Esophagus (tissue), 2 donors: ENCODE data around the gene TMEM248. TPM values are rescaled to one million over a fixed set of nuclear protein-coding genes. Genes with fewer than 3 reads are reported as not detected.
"Not testable (repeated sequence)": the region's sequence is repeated elsewhere in the genome, so short reads cannot be mapped to it uniquely, and the experiment has no call there.

Experiments
- H3K27ac ChIP-seq, 2 donors: one replicate each; pipeline ENCODE4 v1.5.1; 2013; ENCODE audit warnings: low read depth in 2 of 2, mild to moderate bottlenecking in 2 of 2, inconsistent platforms in 1 of 2, low read length in 1 of 2, moderate library complexity in 1 of 2
- H3K27me3 ChIP-seq, 2 donors: one replicate each; pipeline ENCODE4 v1.6.1; 2013; ENCODE audit warnings: low read length in 2 of 2, control low read depth in 1 of 2, mild to moderate bottlenecking in 1 of 2; ENCODE audit not compliant: insufficient read depth in 2 of 2, control insufficient read depth in 1 of 2
- H3K36me3 ChIP-seq, 2 donors: one replicate each; pipeline ENCODE4 v1.6.1; 2013; ENCODE audit warnings: low read length in 1 of 2; ENCODE audit not compliant: control insufficient read depth in 2 of 2, insufficient read depth in 2 of 2
- H3K4me1 ChIP-seq, 2 donors: one replicate each; pipeline ENCODE4 v1.6.1; 2013; ENCODE audit warnings: low read length in 1 of 2; ENCODE audit not compliant: control insufficient read depth in 2 of 2, insufficient read depth in 2 of 2
- H3K4me3 ChIP-seq, 2 donors: one replicate each; pipeline ENCODE4 v1.5.1; 2013; ENCODE audit warnings: low read length in 2 of 2, mild to moderate bottlenecking in 2 of 2, low read depth in 1 of 2, moderate library complexity in 1 of 2
- H3K9me3 ChIP-seq, 2 donors: one replicate each; pipeline ENCODE4 v1.6.1; 2013; ENCODE audit warnings: mild to moderate bottlenecking in 2 of 2, low read depth in 1 of 2, low read length in 1 of 2, moderate library complexity in 1 of 2; ENCODE audit not compliant: control insufficient read depth in 2 of 2, insufficient read depth in 1 of 2
- WGBS, 2 donors: extraction: QIAGEN DNeasy Blood & Tissue Kit; methylation state at CpG; one replicate each; pipeline ENCODE4 v1.1.7; 2013; 5-methylcytosine and 5-hydroxymethylcytosine counted together
- polyA plus RNA-seq, 2 donors: library from polyadenylated mRNA; stranded (reverse); fragments of 200-250 nt; gene quantifications; one replicate each; pipeline ENCODE4 v1.2.3, GENCODE V29; 2013
- donor health status: healthy with polysubstance abuse.
- donor health status: Bipolar disorder and iron deficiency.

TMEM248 gene
- polyA plus RNA-seq, 2 donors = 18.3 to 23.5 TPM

DNA sequence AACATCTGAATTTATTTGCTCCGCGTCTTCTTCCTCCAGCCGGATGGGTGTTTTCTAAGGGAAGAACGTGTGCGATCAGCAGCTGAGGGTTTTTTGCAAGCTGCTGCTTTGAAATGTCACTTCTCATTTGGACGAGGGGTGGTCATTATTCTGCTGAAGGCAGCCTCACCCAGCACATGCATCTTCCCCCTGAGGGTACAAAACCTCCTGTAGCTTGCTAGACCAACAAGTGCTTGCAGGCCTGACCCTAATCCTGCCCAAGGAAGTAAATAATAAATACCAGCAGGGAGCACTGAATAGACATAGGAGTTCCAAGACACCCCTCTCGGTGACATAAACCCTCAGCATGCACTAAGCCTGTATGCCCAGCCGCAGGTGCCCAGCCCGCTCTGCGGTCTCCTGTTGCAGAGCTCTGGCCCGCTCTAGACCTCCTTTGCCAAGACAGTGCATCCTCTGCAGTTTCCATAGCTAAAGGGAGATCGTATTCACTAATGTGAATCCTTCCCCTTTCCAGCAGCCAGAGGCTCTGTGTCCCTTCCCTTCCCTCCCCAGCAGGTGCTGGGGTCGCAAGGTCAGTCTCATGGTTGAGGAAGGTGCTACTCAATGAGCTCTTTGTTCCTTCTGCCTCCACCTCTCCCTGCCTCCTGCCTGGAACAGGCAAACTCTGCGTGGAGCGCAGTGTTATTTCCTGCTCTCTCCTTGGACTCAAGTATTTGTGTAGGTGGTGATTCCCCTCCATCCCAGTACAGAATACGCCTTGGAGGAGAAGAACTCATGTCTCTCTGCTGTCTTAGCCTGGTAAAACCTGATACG lies 37.7 kb downstream of the TMEM248 start:
- H3K36me3 ChIP-seq = peaks cover 6 to 31% of the 10 kb centered on the region in 2 donors
- 83 to 92% methylated on average over 17 of the region's 17 CpGs for WGBS, 2 donors

DNA sequence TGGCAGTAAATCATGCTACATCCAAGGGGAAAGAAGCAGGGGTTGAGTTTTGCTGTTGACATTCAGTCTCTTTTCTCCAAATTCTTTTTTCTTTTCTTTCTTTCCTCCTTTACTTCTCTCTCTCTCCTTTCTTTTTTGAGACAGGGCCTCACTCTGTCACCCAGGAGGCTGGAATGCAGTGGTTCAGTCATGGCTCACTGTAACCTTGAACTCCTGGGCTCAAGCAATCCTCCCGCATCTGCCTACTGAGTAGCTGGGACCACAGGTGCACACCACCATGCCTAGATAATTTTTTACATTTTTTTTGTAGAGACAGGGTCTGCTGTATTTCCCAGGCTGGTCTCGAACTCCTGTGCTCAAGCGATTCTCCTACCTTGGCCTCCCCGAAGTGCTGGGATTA lies 39.2 kb downstream of the TMEM248 start:
- H3K4me1 ChIP-seq = no peaks in the 10 kb centered on the region
- no peak overlapping the region for H3K27ac ChIP-seq
- no peaks in the 10 kb centered on the region for H3K9me3 ChIP-seq
- H3K27me3 ChIP-seq = no peaks in the 10 kb centered on the region
- H3K36me3 ChIP-seq = peaks cover 3 to 23% of the 10 kb centered on the region in 2 donors
- WGBS, 2 donors = 98 to 99% methylated on average over 4 of the region's 4 CpGs
- no peak overlapping the region for H3K4me3 ChIP-seq

More for the DNA sequence above, 37.7 kb downstream of the TMEM248 start:
- H3K27ac ChIP-seq = no peak overlapping the region
- no peaks in the 10 kb centered on the region for H3K9me3 ChIP-seq
- no peak overlapping the region for H3K4me3 ChIP-seq
- H3K27me3 ChIP-seq = no peaks in the 10 kb centered on the region
- H3K4me1 ChIP-seq = no peaks in the 10 kb centered on the region

DNA sequence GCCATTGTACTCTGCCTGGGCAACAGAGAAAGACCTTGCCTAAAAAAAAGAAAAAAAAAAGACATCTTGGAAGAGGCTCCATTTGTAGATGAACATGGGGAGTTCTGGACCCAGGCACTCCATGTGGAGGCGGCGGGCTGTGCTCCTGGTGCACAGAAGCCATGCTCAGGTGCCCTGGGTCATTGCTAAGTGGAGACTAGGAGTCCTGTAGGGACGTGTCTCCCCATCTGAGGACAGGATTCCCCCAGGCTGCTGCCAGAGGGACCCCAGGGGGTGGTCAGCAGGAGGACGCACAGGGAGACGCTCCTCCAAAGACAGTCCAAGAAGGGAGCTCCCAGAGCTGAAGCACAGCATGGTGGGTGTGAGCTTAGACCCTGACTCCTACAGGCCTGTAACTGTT lies 40.1 kb downstream of the TMEM248 start:
- H3K4me1 ChIP-seq = no peaks in the 10 kb centered on the region
- H3K27ac ChIP-seq = no peak overlapping the region
- peaks cover 3 to 18% of the 10 kb centered on the region in 2 donors for H3K36me3 ChIP-seq
- H3K9me3 ChIP-seq = no peaks in the 10 kb centered on the region
- no peaks in the 10 kb centered on the region for H3K27me3 ChIP-seq
- no peak overlapping the region for H3K4me3 ChIP-seq
- 96 to 98% methylated on average over 5 of the region's 5 CpGs for WGBS, 2 donors

DNA sequence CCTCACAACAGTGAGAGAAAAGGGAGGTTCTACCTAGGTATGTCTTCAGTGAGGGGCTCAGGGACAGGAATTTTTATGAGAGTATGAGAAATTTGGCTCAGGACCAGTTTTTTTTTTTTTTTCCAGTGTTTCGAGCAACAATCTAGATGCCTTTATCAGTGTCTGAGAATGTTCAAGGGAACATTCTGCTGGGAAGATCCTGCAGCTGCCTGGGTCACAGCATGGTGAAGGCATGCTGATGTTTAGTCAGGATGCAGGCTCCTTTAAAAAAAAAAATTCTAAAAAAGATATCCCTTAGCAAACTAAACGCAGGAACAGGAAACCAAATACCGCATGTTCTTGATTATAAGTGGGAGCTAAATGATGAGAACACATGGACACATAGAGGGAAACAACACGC lies 43.4 kb downstream of the TMEM248 start:
- WGBS, 2 donors = 41 to 65% methylated on average over 4 of the region's 4 CpGs

DNA sequence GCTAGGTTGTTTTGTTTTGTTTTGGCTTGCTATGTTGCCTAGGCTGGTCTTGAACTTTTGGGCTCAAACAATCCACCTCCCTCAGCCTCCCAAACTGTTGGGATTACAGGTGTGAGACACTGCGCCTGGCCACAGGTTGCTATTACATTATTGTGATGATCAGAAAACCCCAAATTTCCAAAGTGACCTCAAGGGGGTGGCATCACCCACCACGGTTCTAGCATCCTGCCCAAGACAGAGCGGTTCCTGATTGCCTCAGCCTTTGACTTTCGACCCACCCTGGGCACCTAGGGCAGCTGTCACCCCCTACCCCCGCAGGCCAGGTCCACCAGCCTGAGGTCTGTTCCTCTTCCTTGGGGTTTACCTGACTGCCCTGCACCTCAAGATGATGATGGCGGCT lies 46.0 kb downstream of the TMEM248 start:
- H3K36me3 ChIP-seq = no peaks in the 10 kb centered on the region
- no peaks in the 10 kb centered on the region for H3K4me1 ChIP-seq
- H3K27me3 ChIP-seq = no peaks in the 10 kb centered on the region
- 86 to 87% methylated on average over 6 of the region's 6 CpGs for WGBS, 2 donors
- peaks cover 0 to 2% of the 10 kb centered on the region in 2 donors for H3K9me3 ChIP-seq
- H3K4me3 ChIP-seq = no peak overlapping the region
- no peak overlapping the region for H3K27ac ChIP-seq

More for the DNA sequence above, 43.4 kb downstream of the TMEM248 start:
- H3K9me3 ChIP-seq = no peaks in the 10 kb centered on the region
- peaks cover 0 to 8% of the 10 kb centered on the region in 2 donors for H3K36me3 ChIP-seq
- no peaks in the 10 kb centered on the region for H3K4me1 ChIP-seq
- H3K27ac ChIP-seq = no peak overlapping the region
- no peaks in the 10 kb centered on the region for H3K27me3 ChIP-seq
- H3K4me3 ChIP-seq = no peak overlapping the region

DNA sequence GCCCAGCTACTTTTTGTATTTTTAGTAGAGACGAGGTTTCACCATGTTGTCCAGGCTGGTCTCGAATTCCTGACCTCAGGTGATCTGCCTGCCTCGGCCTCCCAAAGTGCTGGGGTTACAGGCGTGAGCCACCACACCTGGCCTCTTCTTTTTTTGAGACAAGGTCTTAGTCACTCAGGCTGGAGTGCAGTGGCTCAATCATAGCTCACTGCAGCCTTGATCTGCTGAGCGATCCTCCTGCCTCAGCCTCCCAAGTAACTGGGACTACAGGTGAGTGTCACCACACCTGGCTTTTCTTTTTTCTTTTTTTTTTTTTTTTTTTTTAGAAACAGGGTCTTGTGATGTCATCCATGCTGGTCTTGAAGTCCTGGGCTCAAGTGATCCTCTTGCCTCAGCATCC lies 48.0 kb downstream of the TMEM248 start:
- not testable (repeated sequence) for H3K9me3 ChIP-seq, H3K4me1 ChIP-seq, H3K36me3 ChIP-seq, H3K4me3 ChIP-seq, H3K27me3 ChIP-seq, H3K27ac ChIP-seq
- 86 to 94% methylated on average over 5 of the region's 5 CpGs for WGBS, 2 donors

DNA sequence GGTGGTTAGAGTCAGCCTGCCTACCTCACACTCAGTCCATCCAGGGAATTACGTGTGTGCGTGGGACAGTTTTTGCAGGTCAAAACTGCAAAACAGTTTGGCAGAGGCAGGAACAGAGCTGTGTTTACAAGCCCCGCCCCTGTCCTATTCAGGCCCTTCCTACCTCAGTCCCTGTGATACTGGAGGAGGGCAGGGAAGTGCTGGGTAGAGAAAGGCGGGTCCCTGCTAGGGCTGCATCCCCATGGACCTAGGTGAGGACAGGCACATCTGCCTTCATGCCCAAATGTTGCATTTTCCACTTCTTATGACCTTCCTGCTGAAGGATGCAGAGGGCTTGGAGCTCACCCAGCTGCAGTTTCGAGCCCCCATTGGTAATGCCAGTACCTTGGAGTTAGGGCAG lies 49.3 kb downstream of the TMEM248 start:
- Histone ChIP-seq H3K27me3 (no peaks in the 10 kb centered on the region), H3K4me1 (no peaks in the 10 kb centered on the region), H3K27ac (no peak overlapping the region), H3K4me3 (no peak overlapping the region), H3K9me3 (peaks cover 0 to 2% of the 10 kb centered on the region in 2 donors), H3K36me3 (no peaks in the 10 kb centered on the region)
- WGBS, 2 donors = 64 to 80% methylated on average over 5 of the region's 5 CpGs

DNA sequence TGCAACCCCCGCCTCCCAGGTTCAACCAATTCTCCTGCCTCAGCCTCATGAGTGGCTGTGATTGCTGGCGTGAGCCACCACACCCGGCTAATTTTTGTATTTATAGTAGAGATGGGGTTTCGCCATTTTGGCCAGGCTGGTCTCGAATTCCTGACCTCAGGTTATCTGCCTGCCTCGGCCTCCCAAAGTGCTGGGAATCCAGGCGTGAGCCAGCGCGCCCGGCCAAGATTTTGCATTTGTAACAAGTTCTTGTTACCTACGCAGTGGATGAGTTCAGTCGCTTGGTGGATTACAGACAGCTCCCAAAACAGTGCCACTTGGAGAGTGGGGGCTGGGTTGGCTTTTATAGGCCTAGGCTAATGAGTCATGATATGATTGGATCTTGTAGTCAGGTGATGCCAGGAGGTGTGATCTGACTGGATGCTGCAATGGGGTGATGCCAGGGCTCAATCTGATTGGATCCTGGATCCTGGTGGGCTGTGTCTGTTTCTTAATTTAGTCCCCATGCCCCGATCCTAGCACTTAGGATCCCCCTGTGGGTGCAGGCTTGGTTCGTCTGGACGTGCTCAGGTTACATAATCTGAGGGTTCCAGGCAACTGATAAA lies 54.1 kb downstream of the TMEM248 start:
- H3K27ac ChIP-seq = no peak overlapping the region
- H3K36me3 ChIP-seq = no peaks in the 10 kb centered on the region
- no peaks in the 10 kb centered on the region for H3K27me3 ChIP-seq
- no peaks in the 10 kb centered on the region for H3K4me1 ChIP-seq
- peaks cover 0 to 2% of the 10 kb centered on the region in 2 donors for H3K9me3 ChIP-seq
- no peak overlapping the region for H3K4me3 ChIP-seq
- WGBS, 2 donors = 84 to 86% methylated on average over 15 of the region's 15 CpGs

DNA sequence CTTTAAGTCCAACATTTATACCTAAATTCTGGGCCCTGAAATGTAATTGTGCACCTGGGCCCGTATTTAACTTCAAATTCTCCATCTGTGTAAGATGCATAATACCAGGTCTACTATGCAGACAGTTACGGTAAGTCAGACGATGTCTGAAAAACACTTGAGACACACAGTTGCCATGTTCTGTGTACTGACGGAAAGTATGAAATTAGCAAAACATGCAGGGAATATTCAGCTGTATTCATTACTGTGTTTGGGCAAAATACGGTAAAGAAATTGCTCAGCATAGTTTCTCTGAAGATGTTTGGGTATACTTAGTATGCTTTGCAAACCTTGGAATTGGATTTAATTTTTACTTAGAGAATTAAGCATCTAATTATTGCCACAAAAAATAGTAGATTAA lies 57.3 kb downstream of the TMEM248 start:
- not testable (repeated sequence) for H3K9me3 ChIP-seq, H3K27me3 ChIP-seq, H3K4me1 ChIP-seq, H3K36me3 ChIP-seq, H3K27ac ChIP-seq, H3K4me3 ChIP-seq
- 78 to 84% methylated on average over 4 to 5 of the region's 5 CpGs for WGBS, 2 donors

DNA sequence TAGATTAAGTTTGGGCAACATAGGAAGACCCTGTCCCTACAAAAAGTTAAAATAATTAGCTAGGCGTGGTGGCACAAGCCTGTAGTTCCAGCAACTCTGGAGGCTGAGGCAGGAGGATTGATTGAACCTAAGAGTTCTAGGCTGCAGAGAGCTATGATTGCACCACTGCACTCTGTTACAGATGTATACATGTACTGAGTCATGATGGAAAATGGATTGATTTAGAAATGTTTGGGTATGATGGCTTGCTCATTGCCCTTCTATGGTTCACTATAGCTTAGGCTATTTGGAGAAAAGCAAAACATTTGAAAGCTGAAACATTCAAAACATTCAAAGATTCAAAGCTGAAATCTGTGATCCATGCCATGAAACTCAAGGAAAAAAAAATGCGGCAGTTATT lies 58.0 kb downstream of the TMEM248 start:
- H3K36me3 ChIP-seq, H3K27me3 ChIP-seq, H3K9me3 ChIP-seq, H3K27ac ChIP-seq, H3K4me3 ChIP-seq, H3K4me1 ChIP-seq: not testable (repeated sequence)
- 85 to 88% methylated on average over 2 of the region's 2 CpGs for WGBS, 2 donors
